Stimulated activated naive CD8-positive, alpha-beta T cell treated with anti-CD3 and anti-CD28 coated beads, Interleukin-15, amount 100 ng/mL, for 72 hours (primary cell): Measurements from ENCODE around the gene LACTB.
"Not testable (repeated sequence)": the region's sequence is repeated elsewhere in the genome, so short reads cannot be mapped to it uniquely, and the experiment has no call there.

Experiments
- ATAC-seq: fragments of 150-1000 bp; cut with Tn5 transposase; 2 replicates; pipeline ENCODE4 v1.10.0; 2021; ENCODE audit warnings: mild to moderate bottlenecking, moderate library complexity
- DNase-seq, 2 donors: peaks; one replicate each; pipeline ENCODE4 v3.0.0; 2021 to 2022
- H3K27ac Mint-ChIP-seq, 2 donors: one replicate each; pipeline ENCODE4 v1.8.0; 2022; ENCODE audit warnings: mild to moderate bottlenecking in 2 of 2, mixed read lengths in 2 of 2, moderate library complexity in 2 of 2
- H3K27me3 Mint-ChIP-seq: one replicate; pipeline ENCODE4 v1.8.0; 2022; ENCODE audit warnings: mixed read lengths
- H3K4me1 Mint-ChIP-seq: one replicate; pipeline ENCODE4 v1.8.0; 2022; ENCODE audit warnings: mild to moderate bottlenecking, mixed read lengths
- H3K4me3 Mint-ChIP-seq, 2 donors: one replicate each; pipeline ENCODE4 v1.8.0; 2022; ENCODE audit warnings: mild to moderate bottlenecking in 2 of 2, mixed read lengths in 2 of 2, moderate library complexity in 1 of 2
- H3K9me3 Mint-ChIP-seq, 2 donors: one replicate each; pipeline ENCODE4 v1.8.0; 2022; ENCODE audit warnings: mixed read lengths in 2 of 2

Gene LACTB

GRCh38 chr15:63105354-63105753 lies 16.3 kb upstream of the LACTB start:
- H3K27ac Mint-ChIP-seq, result not testable (repeated sequence)

GRCh38 chr15:63107895-63108546 lies 13.6 kb upstream of the LACTB start:
- Mint-ChIP-seq H3K27me3 (peaks cover 11% of the 10 kb centered on the region), H3K4me3 (no peak overlapping the region), H3K4me1 (no peaks in the 10 kb centered on the region), H3K9me3 (no peaks in the 10 kb centered on the region), H3K27ac (no peak overlapping the region)
- no peak for ATAC-seq
- DNase-seq, result no peak

More at GRCh38 chr15:63105354-63105753, 16.3 kb upstream of the LACTB start:
- ATAC-seq, DNase-seq, H3K9me3 Mint-ChIP-seq, H3K4me3 Mint-ChIP-seq, H3K4me1 Mint-ChIP-seq: not testable (repeated sequence)
- peaks cover 11% of the 10 kb centered on the region for H3K27me3 Mint-ChIP-seq

- DNase-seq, result no peak
- ATAC-seq, result no peak
- Mint-ChIP-seq H3K27me3 (peaks cover 11% of the 10 kb centered on the region), H3K4me3 (no peak overlapping the region), H3K27ac (no peak overlapping the region), H3K4me1 (no peaks in the 10 kb centered on the region), H3K9me3 (no peaks in the 10 kb centered on the region)
Observed at GRCh38 chr15:63109498-63109897, 12.2 kb upstream of the LACTB start.

GRCh38 chr15:63109920-63110319 lies 11.7 kb upstream of the LACTB start:
- Mint-ChIP-seq H3K4me1 (no peaks in the 10 kb centered on the region), H3K9me3 (no peaks in the 10 kb centered on the region), H3K27ac (no peak overlapping the region), H3K4me3 (no peak overlapping the region), H3K27me3 (peaks cover 11% of the 10 kb centered on the region)
- no peak for ATAC-seq
- no peak for DNase-seq

GRCh38 chr15:63110428-63111026 lies 11.1 kb upstream of the LACTB start:
- no peak for ATAC-seq
- H3K27ac Mint-ChIP-seq, result no peak overlapping the region
- DNase-seq, result no peak

GRCh38 chr15:63111481-63111880 lies 10.2 kb upstream of the LACTB start:
- no peak overlapping the region for H3K4me3 Mint-ChIP-seq
- no peak for ATAC-seq
- H3K9me3 Mint-ChIP-seq, result no peaks in the 10 kb centered on the region
- no peaks in the 10 kb centered on the region for H3K4me1 Mint-ChIP-seq
- H3K27ac Mint-ChIP-seq, result no peak overlapping the region
- DNase-seq, result no peak
- H3K27me3 Mint-ChIP-seq, result no peaks in the 10 kb centered on the region

More at GRCh38 chr15:63110428-63111026, 11.1 kb upstream of the LACTB start:
- Mint-ChIP-seq H3K27me3 (peaks cover 6% of the 10 kb centered on the region), H3K4me1 (no peaks in the 10 kb centered on the region), H3K9me3 (no peaks in the 10 kb centered on the region), H3K4me3 (no peak overlapping the region)

- DNase-seq (no peak), ATAC-seq (no peak)
- H3K27ac Mint-ChIP-seq, result no peak overlapping the region
- H3K27me3 Mint-ChIP-seq, result no peaks in the 10 kb centered on the region
- H3K9me3 Mint-ChIP-seq, result no peaks in the 10 kb centered on the region
- H3K4me3 Mint-ChIP-seq, result no peak overlapping the region
- no peaks in the 10 kb centered on the region for H3K4me1 Mint-ChIP-seq
Observed at GRCh38 chr15:63112871-63113270, 8.8 kb upstream of the LACTB start.

GRCh38 chr15:63114465-63114864 lies 7.2 kb upstream of the LACTB start:
- Mint-ChIP-seq H3K4me1 (no peaks in the 10 kb centered on the region), H3K27ac (no peak overlapping the region), H3K9me3 (peaks cover 0 to 2% of the 10 kb centered on the region in 2 donors), H3K27me3 (no peaks in the 10 kb centered on the region), H3K4me3 (no peak overlapping the region)
- no peak for DNase-seq
- ATAC-seq, result no peak

- peaks cover 17 to 24% of the 10 kb centered on the region in 2 donors for H3K9me3 Mint-ChIP-seq
- ATAC-seq, result no peak
- DNase-seq, result no peak
- H3K27ac Mint-ChIP-seq, result no peak overlapping the region
- no peaks in the 10 kb centered on the region for H3K27me3 Mint-ChIP-seq
- no peak overlapping the region for H3K4me3 Mint-ChIP-seq
- H3K4me1 Mint-ChIP-seq, result peaks cover 17% of the 10 kb centered on the region
Observed at GRCh38 chr15:63118854-63119253, 2.8 kb upstream of the LACTB start.

- no peaks in the 10 kb centered on the region for H3K27me3 Mint-ChIP-seq
- ATAC-seq (peak; percentile 91), DNase-seq (peak; percentile 87 to 92)
- peaks cover 29% of the 10 kb centered on the region for H3K4me1 Mint-ChIP-seq
- H3K4me3 Mint-ChIP-seq, result peak overlapping the region; percentile 82 to 83
- H3K9me3 Mint-ChIP-seq, result peaks cover 17 to 24% of the 10 kb centered on the region in 2 donors
- peak overlapping the region; percentile 84 to 91 for H3K27ac Mint-ChIP-seq
Observed at GRCh38 chr15:63122002-63122875, 578 bp downstream of the LACTB start.

- peaks cover 17 to 22% of the 10 kb centered on the region in 2 donors for H3K9me3 Mint-ChIP-seq
- no peak overlapping the region for H3K27ac Mint-ChIP-seq
- H3K27me3 Mint-ChIP-seq, result no peaks in the 10 kb centered on the region
- ATAC-seq (no peak), DNase-seq (no peak)
- no peak overlapping the region for H3K4me3 Mint-ChIP-seq
- peaks cover 30% of the 10 kb centered on the region for H3K4me1 Mint-ChIP-seq
Observed at GRCh38 chr15:63124506-63124905, 2.8 kb downstream of the LACTB start.

- Mint-ChIP-seq H3K4me1 (peaks cover 23% of the 10 kb centered on the region), H3K4me3 (no peak overlapping the region), H3K27ac (no peak overlapping the region), H3K27me3 (no peaks in the 10 kb centered on the region), H3K9me3 (peaks cover 0 to under 1% of the 10 kb centered on the region in 2 donors)
- ATAC-seq (no peak), DNase-seq (no peak)
Observed at GRCh38 chr15:63126726-63127125, 5.1 kb downstream of the LACTB start.

GRCh38 chr15:63133786-63134185 lies 12.1 kb downstream of the LACTB start:
- ATAC-seq, result no peak
- H3K27ac Mint-ChIP-seq, result no peak overlapping the region
- H3K4me3 Mint-ChIP-seq, result no peak overlapping the region
- peaks cover 11% of the 10 kb centered on the region for H3K4me1 Mint-ChIP-seq
- no peak for DNase-seq
- H3K9me3 Mint-ChIP-seq, result no peaks in the 10 kb centered on the region
- H3K27me3 Mint-ChIP-seq, result no peaks in the 10 kb centered on the region

GRCh38 chr15:63134245-63134985 lies 12.8 kb downstream of the LACTB start:
- H3K27me3 Mint-ChIP-seq, result no peaks in the 10 kb centered on the region
- H3K4me1 Mint-ChIP-seq, result peaks cover 11% of the 10 kb centered on the region
- H3K27ac Mint-ChIP-seq, result no peak overlapping the region
- no peak for ATAC-seq
- no peaks in the 10 kb centered on the region for H3K9me3 Mint-ChIP-seq
- DNase-seq, result no peak
- no peak overlapping the region for H3K4me3 Mint-ChIP-seq

- Mint-ChIP-seq H3K27ac (no peak overlapping the region), H3K9me3 (no peaks in the 10 kb centered on the region), H3K4me1 (peaks cover 11% of the 10 kb centered on the region), H3K4me3 (no peak overlapping the region), H3K27me3 (no peaks in the 10 kb centered on the region)
- ATAC-seq, result no peak
- DNase-seq, result no peak
Observed at GRCh38 chr15:63135281-63135680, 13.6 kb downstream of the LACTB start.
